Measurements from ENCODE around the gene HOOK2.

DNA sequence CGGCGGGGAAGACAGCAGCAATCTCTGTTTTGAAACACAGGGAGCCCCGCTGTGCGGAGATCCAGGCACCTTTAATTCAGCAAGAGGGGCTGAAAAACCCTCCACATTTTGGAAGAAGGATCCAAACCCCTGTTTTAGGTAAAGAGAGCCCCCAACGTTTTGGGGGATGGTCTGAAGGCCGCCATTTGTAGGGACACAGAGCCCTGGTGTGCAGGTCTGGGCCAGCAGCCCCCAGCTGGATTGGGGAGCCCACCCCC is 3.5 kb upstream of the HOOK2 start:
- TF ChIP-seq CTCF (IDR thresholded peaks at IDR 0.05 in 8 of 11, conservative IDR thresholded peaks at IDR 0.05 in 3 of 11) (no peak), POLR2AphosphoS5 (IDR thresholded peaks at IDR 0.05) (no peak), POLR2A (IDR thresholded peaks at IDR 0.05) (no peak)

All from spleen (tissue), 7 donors.